MV-4-11 (cell line): Measurements from ENCODE around the gene XRCC1.
"Not testable (repeated sequence)": the region's sequence is repeated elsewhere in the genome, so short reads cannot be mapped to it uniquely, and the experiment has no call there.

ENCODE experiments used
- DNase-seq: peaks from one replicate; lab custom pipeline; 2025; lab: John Stamatoyannopoulos, UW

XRCC1 gene

DNA sequence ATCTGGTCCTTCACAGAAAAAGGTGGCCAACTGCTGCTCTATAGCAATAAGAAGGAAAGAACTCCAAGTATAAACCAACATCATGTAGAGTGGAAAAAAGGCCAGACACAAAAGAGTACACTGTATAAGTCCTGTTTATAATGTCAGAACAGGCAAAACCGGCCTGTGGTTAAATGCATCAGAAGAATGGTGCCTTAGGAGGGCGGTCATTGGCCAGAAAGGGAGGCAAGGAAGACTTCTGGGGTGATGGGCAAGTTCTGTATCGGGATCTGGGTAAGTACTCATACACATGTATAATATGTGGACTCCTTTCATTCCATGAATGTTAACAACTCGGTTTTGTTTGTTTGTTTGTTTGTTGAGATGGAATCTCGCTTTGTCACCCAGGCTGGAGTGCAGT is 52.4 kb downstream of the XRCC1 start:
- no peak for DNase-seq

DNA sequence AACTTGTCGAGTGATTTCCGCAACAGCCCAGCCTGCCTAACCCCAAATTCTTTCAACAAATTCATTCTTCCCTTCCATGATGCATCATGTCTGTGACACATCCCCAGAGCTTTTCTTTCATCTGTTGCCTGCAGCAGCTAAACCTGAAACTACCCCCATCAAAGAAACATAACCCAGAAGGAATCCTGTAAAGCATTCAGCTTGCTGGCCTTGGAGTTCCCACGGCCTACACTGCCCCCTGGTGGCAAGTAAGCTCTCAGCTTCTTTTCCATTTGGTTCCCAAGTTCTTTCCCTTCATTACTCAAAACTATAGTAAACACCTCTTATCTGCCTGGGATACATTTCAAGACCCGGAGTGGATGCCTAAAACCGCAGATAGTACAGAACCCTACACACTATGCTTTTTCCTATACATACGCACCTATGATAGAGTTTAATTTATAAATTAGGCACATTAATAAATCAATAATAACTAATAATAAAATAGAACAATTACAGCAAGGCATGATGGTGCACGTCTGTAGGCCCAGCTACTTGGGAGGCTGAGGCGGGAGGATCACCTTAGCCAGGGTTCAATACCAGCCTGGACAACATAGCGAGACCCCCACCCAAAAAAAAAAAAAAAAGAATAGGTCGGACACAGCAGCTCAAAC is 55.8 kb downstream of the XRCC1 start:
- peak; percentile 78 for DNase-seq

DNA sequence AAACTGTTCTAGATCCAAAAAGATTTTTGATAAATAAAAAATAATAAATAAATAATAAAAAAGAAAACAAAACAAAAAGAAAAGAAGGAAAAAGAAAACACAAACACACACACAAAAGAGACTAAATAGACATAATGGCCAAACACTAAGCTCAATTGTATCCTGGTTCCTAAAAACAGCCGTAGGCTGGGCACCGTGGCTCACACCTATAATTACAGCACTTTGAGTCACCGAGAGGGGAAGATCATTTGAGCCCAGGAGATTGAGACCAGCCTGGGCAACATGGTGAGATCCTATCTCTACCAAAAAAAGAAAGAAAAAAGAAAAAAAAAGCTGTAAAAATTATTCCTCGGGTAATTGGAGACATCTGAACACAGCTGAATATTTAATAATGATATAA is 57.3 kb downstream of the XRCC1 start:
- no peak for DNase-seq

- not testable (repeated sequence) for DNase-seq
Measured at GRCh38 chr19:43512399-43512798, 62.9 kb downstream of the XRCC1 start.

- DNase-seq, result no peak
Measured at GRCh38 chr19:43511324-43511723, 64.0 kb downstream of the XRCC1 start.

- DNase-seq, result no peak
Measured at GRCh38 chr19:43510713-43511112, 64.6 kb downstream of the XRCC1 start.

GRCh38 chr19:43507880-43508279 is 67.4 kb downstream of the XRCC1 start:
- no peak for DNase-seq

- DNase-seq, result no peak
Measured at GRCh38 chr19:43506629-43507028, 68.7 kb downstream of the XRCC1 start.

GRCh38 chr19:43505941-43506340 is 69.4 kb downstream of the XRCC1 start:
- DNase-seq, result no peak

GRCh38 chr19:43505186-43505456 is 70.2 kb downstream of the XRCC1 start:
- no peak for DNase-seq

- no peak for DNase-seq
Measured at GRCh38 chr19:43504426-43505185, 70.7 kb downstream of the XRCC1 start, which contains the start of gene PHLDB3. Gene PHLDB3 (minus strand): TSS chr19:43504746. CDS start chr19:43504118, 628 bp downstream.

- DNase-seq, result peak; percentile 93
Measured at GRCh38 chr19:43503501-43504425, 71.6 kb downstream of the XRCC1 start.

DNA sequence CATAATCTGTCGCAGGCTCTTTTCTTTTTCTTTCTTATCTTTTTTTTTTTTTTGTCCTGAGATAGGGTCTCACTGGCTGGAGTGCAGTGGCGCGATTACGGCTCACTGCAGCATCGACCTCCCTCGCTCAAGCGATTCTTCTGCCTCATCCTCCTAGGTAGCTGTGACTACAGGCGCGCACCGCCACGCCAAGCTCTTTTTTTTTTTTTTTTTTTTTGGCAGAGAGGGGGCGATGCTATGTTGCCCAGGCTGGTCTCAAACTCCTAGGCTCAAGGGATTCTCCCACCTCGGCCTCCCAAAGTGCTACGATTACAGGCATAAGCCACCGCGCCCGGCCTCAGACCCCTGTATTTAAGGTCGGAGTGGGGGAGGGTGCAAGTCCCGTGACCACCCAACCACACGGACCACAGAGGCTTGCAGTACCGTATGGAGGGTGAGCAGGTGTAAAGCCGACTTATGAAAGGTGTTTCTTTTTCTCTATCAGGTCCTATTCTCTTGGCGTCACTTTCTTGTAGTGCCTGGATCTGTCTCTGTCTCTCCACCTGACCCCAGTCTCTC is 72.8 kb downstream of the XRCC1 start:
- DNase-seq, result no peak

DNA sequence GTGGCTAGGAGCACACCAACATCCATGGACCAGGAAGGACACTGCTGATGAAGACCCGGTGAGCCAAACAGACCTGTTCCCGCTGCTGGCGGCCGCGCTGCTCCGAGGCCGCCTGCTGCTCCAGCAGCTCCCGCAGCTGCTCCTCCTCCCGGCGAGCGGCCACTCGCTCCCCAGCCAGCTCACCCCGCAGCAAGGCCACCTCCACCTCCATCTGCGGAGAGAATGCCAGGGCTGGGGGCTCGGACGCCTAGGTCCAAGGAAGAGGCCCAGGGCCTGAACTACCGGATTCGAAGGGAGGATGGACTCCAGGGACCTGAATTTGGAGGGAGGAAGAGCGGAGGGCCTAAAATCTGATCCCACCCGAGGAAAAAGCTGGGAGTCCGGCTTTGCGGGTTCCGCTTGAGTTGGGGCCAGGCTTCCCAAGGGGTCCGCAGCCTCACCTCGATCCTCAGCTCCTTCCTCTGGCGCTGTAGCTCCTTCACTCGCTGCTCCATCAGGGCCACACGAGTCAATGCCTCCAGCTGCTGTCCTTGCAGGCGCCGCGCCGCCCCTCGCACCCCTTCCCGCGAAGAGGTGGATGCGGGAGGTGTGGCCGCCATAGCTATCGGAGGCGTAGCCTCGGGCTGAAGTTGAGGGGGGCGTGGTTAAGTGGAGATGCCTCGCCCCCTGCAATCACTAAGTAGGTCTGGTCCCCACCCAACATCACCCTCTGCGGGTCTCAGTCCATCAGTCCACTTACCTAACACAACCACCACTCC is 73.5 kb downstream of the XRCC1 start:
- DNase-seq, result no peak

DNA sequence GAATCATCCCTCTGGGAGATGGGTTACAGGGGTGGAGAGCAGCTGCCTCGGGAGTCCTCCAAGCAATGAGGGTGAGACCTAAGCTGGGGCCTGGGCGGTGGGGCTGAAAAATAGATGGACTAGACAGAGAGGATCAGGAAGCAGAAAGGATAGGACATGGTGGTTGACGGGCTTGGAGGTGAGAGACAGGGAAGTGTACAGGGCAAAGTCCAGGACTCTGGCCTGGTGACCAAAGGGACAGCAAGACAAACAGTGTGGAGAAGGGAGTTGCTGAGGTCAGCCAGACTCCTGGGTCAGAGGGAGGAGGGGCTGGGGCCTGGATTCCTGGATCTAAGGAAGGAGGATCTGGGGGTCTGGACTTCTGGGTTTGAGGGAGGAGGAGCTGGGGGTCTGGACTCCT is 76.3 kb downstream of the XRCC1 start:
- no peak for DNase-seq

- DNase-seq, result no peak
Measured at GRCh38 chr19:43498233-43498842, 77.0 kb downstream of the XRCC1 start.

DNA sequence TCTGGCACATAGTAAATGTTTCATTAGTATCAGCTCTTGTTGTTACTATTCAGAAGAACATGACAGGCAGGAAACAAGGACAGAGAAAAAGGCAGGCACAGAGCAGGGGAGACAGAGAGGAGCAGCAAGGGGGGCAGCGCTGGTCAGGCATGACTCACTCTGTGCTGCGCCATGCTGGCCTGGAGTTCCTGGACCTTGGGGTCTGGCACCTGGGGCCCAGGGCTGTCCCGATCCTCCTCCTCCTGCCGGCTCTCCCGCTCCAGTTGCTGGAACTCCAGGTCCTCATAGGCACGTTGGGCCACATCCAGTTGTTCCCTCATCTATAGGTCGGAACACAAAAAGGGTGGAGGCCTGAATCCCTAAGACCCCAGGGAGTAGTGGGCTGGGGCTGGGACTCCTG is 78.4 kb downstream of the XRCC1 start:
- DNase-seq, result no peak

DNA sequence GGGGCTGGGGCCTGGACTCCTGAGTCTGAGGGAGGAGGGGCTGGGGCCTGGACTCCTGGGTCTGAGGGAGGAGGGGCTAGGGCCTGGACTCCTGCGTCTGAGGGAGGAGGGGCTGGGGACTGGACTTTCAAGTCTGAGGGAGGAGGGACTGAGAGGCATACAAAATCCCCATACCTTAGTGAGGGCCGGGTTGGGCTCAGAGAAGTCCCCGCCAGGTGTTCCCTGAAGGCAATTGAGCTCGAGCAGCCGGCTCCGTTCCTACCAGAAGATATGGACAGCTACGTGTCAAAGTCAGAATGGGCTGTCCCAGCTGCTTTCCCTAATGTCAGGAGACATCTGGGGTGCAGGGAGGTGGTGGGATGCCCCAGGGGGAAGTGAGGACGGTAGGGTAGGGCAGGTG is 80.2 kb downstream of the XRCC1 start:
- DNase-seq, result no peak
